ENCODE measurements around the gene PPM1E. TPM values are rescaled to one million over a fixed set of nuclear protein-coding genes. Genes with fewer than 3 reads are reported as not detected.

Gene PPM1E
- total and polyA plus RNA-seq, 2 of the 8 experiments (the other 6 are each of a cell fraction or from before 2014, with no cell fraction given): 5.0 to 10.4 TPM

DNA sequence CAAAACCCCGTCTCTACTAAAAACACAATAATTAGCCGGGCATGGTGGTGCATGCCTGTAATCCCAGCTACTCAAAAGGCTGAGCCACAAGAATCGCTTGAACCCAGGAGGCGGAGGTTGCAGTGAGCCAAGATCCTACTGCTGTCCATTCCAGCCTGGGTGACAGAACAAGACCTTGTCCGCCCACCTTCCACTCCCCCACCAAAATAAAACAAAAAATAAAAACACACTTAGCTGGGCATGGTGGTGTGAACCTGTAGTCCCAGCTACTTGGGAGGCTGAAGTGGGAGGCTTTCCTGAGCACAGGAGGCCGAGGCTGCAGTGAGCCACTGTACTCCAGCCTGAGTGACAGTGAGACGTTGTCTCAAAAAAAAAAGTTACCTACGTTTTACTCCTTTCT, 3.2 kb downstream of the PPM1E start:
- POLR2A ChIA-PET (ENCODE audit: partially characterized antibody): no interaction called here
- Histone ChIP-seq H2BK120ac (replicated peaks; ENCODE audit: low read depth, low read length) (no peak overlapping the region), H3K27ac (ENCODE audit: low read depth, low read length) (no peak overlapping the region), H2BK12ac (ENCODE audit: low read depth, low read length) (no peak overlapping the region), H2BK5ac (ENCODE audit: low read depth, low read length) (no peak overlapping the region), H3K23ac (ENCODE audit: insufficient read length) (no peak overlapping the region), H3K9me3 (ENCODE audit: insufficient read depth in 2 of 2, low read depth in 1 of 2, low read length in 1 of 2) (no peaks in the 10 kb centered on the region), H3K4ac (replicated peaks; ENCODE audit: insufficient read length, low read depth, low read length) (no peak overlapping the region), H3K4me2 (ENCODE audit: insufficient read depth in 1 of 2, low read depth in 2 of 2, low read length in 2 of 2) (no peak overlapping the region), H3K56ac (replicated peaks; ENCODE audit: insufficient read length, low read depth, low read length) (no peak overlapping the region), H3K36me3 (ENCODE audit: control insufficient read depth in 2 of 4, insufficient read depth in 4 of 4, low read length in 3 of 4) (no peaks in the 10 kb centered on the region), H2AK5ac (ENCODE audit: low read depth, low read length) (no peak overlapping the region), H4K20me1 (replicated peaks in 1 of 2; ENCODE audit: control insufficient read depth in 1 of 2, insufficient read depth in 2 of 2, low read length in 2 of 2) (no peaks in the 10 kb centered on the region), H2BK15ac (ENCODE audit: low read length) (no peak overlapping the region), H3K79me2 (ENCODE audit: control insufficient read depth in 1 of 2, insufficient read depth in 2 of 2, low read length in 2 of 2) (peaks cover 0 to 11% of the 10 kb centered on the region in 2 experiments; a peak in 1 of 4 replicates), H3K4me1 (replicated peaks in 1 of 4; ENCODE audit: control insufficient read depth in 3 of 4, insufficient read depth in 4 of 4, low read length in 3 of 4) (no peaks in the 10 kb centered on the region; a peak in 1 of 7 replicates), H3K4me3 (ENCODE audit: extremely low read depth in 1 of 4, insufficient read depth in 2 of 4, low read depth in 3 of 4, low read length in 4 of 4) (no peak overlapping the region), H4K91ac (replicated peaks; ENCODE audit: insufficient read length, low read length) (no peak overlapping the region), H3K9ac (replicated peaks in 1 of 4; ENCODE audit: extremely low read depth in 1 of 4, low read depth in 3 of 4, low read length in 3 of 4) (no peak overlapping the region), H4K5ac (ENCODE audit: insufficient read length, low read depth, low read length) (no peak overlapping the region), H2AFZ (ENCODE audit: low read length) (no peak overlapping the region), H3K23me2 (ENCODE audit: low read depth, low read length) (peaks cover 2% of the 10 kb centered on the region; the same call in 1 of the 2 replicates), H3K18ac (ENCODE audit: extremely low read depth, low read length) (no peak overlapping the region), H2BK20ac (ENCODE audit: low read length) (no peak overlapping the region), H4K8ac (ENCODE audit: extremely low read depth, insufficient read depth, low read length) (no peak overlapping the region), H3K27me3 (replicated peaks in 1 of 4; ENCODE audit: control insufficient read depth in 3 of 4, extremely low read depth in 1 of 4, insufficient read depth in 3 of 4, low read length in 3 of 4) (peaks cover 0 to 7% (median 0%) of the 10 kb centered on the region in 4 experiments; a peak in 3 of 7 replicates), H3K14ac (ENCODE audit: insufficient read length) (no peak overlapping the region), H3K79me1 (ENCODE audit: low read depth, low read length) (no peaks in the 10 kb centered on the region)
- 92% methylated on average over 8 of the region's 8 CpGs; no CpG with 5 or more reads in 1 of the 2 experiments for WGBS, 2 experiments (ENCODE audit: extremely low coverage in 1 of 2, insufficient coverage in 1 of 2, insufficient read length in 1 of 2, insufficient replicate concordance in 2 of 2, low coverage in 1 of 2, low lambda C conversion rate in 2 of 2, missing lambda C conversion rate in 1 of 2)
- CTCF ChIA-PET (ENCODE audit: partially characterized antibody): interaction anchor here (1.4 to 1.9 kb wide), 2 partner anchors 181 to 246 kb away, joined by 3 to 5 read pairs; no protein-coding TSS in a partner anchor
- FAIRE-seq (no peak), DNase-seq (ENCODE audit: low read depth in 1 of 2, low spot score in 2 of 2) (no peak)
- TF ChIP-seq POLR2AphosphoS5 (IDR thresholded peaks at IDR 0.05; ENCODE audit: low read depth, low read length) (no peak), HDAC2 (IDR thresholded peaks at IDR 0.05; ENCODE audit: borderline replicate concordance in 1 of 2, low read depth in 2 of 2, low read length in 2 of 2) (no peak), CREB1 (IDR thresholded peaks at IDR 0.05) (no peak), TAF1 (IDR thresholded peaks at IDR 0.05; ENCODE audit: low read depth, low read length) (no peak), KDM1A (IDR thresholded peaks at IDR 0.05; ENCODE audit: borderline replicate concordance, low read length) (no peak), ZNF274 (IDR thresholded peaks at IDR 0.05; ENCODE audit: borderline replicate concordance, extremely low read depth, low read length) (no peak), KDM4A (IDR thresholded peaks at IDR 0.05; ENCODE audit: low read depth, low read length, severe bottlenecking) (no peak), EGR1 (IDR thresholded peaks at IDR 0.05; ENCODE audit: borderline replicate concordance, low read depth, low read length) (no peak), GABPA (IDR thresholded peaks at IDR 0.05; ENCODE audit: borderline replicate concordance, insufficient read depth, low read length) (no peak)
- TF ChIP-seq, protein P1, sequence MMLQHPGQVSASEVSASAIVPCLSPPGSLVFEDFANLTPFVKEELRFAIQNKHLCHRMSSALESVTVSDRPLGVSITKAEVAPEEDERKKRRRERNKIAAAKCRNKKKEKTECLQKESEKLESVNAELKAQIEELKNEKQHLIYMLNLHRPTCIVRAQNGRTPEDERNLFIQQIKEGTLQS (IDR thresholded peaks at IDR 0.05; ENCODE audit: insufficient read depth, low read depth, low read length): no peak

All from H1 (cell line).